ENCODE data around the gene ZNF232.

DNA sequence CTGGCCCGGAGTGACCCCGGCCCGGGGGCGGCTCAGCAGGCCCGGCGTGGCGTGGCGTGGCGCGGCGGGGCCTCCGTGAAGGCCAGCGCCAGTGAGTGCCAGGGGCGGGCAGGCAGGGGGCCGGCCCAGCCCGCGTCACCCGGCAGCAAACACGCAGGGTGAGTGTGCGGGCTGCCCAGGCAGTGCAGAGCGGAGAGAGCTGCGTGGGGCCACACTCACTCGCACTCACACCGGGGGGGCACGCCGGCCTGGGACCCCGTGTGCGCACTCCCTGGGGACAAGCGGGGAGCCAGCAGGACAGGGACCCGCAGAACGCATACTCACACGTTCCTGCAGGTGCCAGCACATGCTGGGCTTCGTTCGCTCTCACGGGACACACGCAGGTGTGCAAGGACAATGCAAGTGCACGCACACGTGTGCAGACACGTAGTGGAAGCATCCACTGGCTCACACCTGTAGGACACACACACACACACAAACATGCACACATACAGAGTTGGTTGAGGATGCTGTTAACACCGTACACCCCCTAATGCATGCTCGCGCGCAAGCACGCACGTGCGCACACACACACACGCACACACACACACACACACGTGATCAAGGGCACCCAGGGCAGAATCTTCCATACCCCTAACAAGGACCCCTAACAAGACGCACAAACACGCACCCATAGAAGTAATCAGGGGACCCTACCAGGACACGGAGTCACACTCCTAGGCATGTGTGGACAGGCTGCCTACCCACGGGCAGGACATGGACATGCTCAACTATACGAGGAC, 11.9 kb upstream of the ZNF232 start:
- TF ChIP-seq EP300 (conservative IDR thresholded peaks at IDR 0.05; ENCODE audit: poor library complexity, severe bottlenecking), result no peak
- no peak for TF ChIP-seq EZH2 (IDR thresholded peaks at IDR 0.05; ENCODE audit: borderline replicate concordance, insufficient read depth, low read length, poor library complexity, severe bottlenecking)
- TF ChIP-seq, protein P1, sequence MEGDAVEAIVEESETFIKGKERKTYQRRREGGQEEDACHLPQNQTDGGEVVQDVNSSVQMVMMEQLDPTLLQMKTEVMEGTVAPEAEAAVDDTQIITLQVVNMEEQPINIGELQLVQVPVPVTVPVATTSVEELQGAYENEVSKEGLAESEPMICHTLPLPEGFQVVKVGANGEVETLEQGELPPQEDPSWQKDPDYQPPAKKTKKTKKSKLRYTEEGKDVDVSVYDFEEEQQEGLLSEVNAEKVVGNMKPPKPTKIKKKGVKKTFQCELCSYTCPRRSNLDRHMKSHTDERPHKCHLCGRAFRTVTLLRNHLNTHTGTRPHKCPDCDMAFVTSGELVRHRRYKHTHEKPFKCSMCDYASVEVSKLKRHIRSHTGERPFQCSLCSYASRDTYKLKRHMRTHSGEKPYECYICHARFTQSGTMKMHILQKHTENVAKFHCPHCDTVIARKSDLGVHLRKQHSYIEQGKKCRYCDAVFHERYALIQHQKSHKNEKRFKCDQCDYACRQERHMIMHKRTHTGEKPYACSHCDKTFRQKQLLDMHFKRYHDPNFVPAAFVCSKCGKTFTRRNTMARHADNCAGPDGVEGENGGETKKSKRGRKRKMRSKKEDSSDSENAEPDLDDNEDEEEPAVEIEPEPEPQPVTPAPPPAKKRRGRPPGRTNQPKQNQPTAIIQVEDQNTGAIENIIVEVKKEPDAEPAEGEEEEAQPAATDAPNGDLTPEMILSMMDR (IDR thresholded peaks at IDR 0.05; ENCODE audit: poor library complexity, severe bottlenecking), result no peak
- no peak for TF ChIP-seq RAD21 (conservative IDR thresholded peaks at IDR 0.05)
- TF ChIP-seq, protein P2, sequence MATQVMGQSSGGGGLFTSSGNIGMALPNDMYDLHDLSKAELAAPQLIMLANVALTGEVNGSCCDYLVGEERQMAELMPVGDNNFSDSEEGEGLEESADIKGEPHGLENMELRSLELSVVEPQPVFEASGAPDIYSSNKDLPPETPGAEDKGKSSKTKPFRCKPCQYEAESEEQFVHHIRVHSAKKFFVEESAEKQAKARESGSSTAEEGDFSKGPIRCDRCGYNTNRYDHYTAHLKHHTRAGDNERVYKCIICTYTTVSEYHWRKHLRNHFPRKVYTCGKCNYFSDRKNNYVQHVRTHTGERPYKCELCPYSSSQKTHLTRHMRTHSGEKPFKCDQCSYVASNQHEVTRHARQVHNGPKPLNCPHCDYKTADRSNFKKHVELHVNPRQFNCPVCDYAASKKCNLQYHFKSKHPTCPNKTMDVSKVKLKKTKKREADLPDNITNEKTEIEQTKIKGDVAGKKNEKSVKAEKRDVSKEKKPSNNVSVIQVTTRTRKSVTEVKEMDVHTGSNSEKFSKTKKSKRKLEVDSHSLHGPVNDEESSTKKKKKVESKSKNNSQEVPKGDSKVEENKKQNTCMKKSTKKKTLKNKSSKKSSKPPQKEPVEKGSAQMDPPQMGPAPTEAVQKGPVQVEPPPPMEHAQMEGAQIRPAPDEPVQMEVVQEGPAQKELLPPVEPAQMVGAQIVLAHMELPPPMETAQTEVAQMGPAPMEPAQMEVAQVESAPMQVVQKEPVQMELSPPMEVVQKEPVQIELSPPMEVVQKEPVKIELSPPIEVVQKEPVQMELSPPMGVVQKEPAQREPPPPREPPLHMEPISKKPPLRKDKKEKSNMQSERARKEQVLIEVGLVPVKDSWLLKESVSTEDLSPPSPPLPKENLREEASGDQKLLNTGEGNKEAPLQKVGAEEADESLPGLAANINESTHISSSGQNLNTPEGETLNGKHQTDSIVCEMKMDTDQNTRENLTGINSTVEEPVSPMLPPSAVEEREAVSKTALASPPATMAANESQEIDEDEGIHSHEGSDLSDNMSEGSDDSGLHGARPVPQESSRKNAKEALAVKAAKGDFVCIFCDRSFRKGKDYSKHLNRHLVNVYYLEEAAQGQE (IDR thresholded peaks at IDR 0.05; ENCODE audit: borderline replicate concordance), result no peak
- TF ChIP-seq POLR2AphosphoS5 (IDR thresholded peaks at IDR 0.05), result no peak

All from neural cell (in vitro differentiated cells).